Left colon (tissue), 2 donors: ENCODE measurements around the gene KCNK7. TPM values are rescaled to one million over a fixed set of nuclear protein-coding genes. Genes with fewer than 3 reads are reported as not detected.

Experiments
- ATAC-seq: fragments of 200-7000 bp; cut with Tn5 transposase; one replicate; pipeline ENCODE4 v1.9.1; 2020; ENCODE audit warnings: mild to moderate bottlenecking, moderate library complexity
- DNase-seq, 2 donors: peaks; one replicate each; pipeline ENCODE4 v3.0.0-alpha.2; 2020
- intact Hi-C, 2 donors: fragments of 100-400 bp; cut with DNase I in 1 of 2; cut with micrococcal nuclease in 1 of 2; formaldehyde crosslinking; loops; one replicate each; pipeline versions ENCODE4 v1.11.2 to v1.14.0; 2022; cut with DNase I, micrococcal nuclease
- total RNA-seq, 2 donors: library from RNA; stranded (reverse); fragmentation: NEBNext Ultra II Directional; extraction: Animal tissue kit (Norgen Biotek cat#: 25700); gene quantifications; one replicate each; pipeline ENCODE4 v1.2.1, GENCODE V29; 2021
- donor health status: DM: no; HTN: no; CAD: no.
- donor health status: DM: yes; HTN: yes; CAD: no.

The KCNK7 gene
- total RNA-seq, 2 donors from 2014 or later, result 0.40 to 1.3 TPM

- no peak for ATAC-seq
- intact Hi-C loops, result no loop called here
- no peak for DNase-seq
Observed at GRCh38 chr11:65630215-65630614, 34.6 kb upstream of the KCNK7 start.

GRCh38 chr11:65629579-65629978, 34.0 kb upstream of the KCNK7 start:
- ATAC-seq, result no peak
- no peak for DNase-seq
- intact Hi-C loops, result loop anchor here in 1 of 2 donors (10.0 kb wide), 1 partner anchor 65 kb away; no protein-coding TSS in a partner anchor

GRCh38 chr11:65627202-65627601, 31.6 kb upstream of the KCNK7 start:
- no peak for DNase-seq
- intact Hi-C loops, result loop anchor here in 1 of 2 donors (10.0 kb wide), 1 partner anchor 62 kb away; no protein-coding TSS in a partner anchor
- no peak for ATAC-seq

GRCh38 chr11:65625628-65626342, 30.2 kb upstream of the KCNK7 start:
- DNase-seq (peak in 1 of 2 donors; percentile 74), ATAC-seq (peak; percentile 87)
- intact Hi-C loops, result loop anchor here in 1 of 2 donors (10.0 kb wide), 1 partner anchor 61 kb away; no protein-coding TSS in a partner anchor

- ATAC-seq (no peak), DNase-seq (no peak)
- intact Hi-C loops, result loop anchor here in 1 of 2 donors (10.0 kb wide), 1 partner anchor 60 kb away; no protein-coding TSS in a partner anchor
Observed at GRCh38 chr11:65624931-65625627, 29.5 kb upstream of the KCNK7 start.

GRCh38 chr11:65623852-65624616, 28.4 kb upstream of the KCNK7 start:
- no peak for ATAC-seq
- intact Hi-C loops, result loop anchor here in 1 of 2 donors (10.0 kb wide), 1 partner anchor 59 kb away; no protein-coding TSS in a partner anchor

GRCh38 chr11:65623177-65623576, 27.6 kb upstream of the KCNK7 start:
- DNase-seq, result no peak
- no peak for ATAC-seq
- intact Hi-C loops, result loop anchor here in 1 of 2 donors (10.0 kb wide), 1 partner anchor 58 kb away; no protein-coding TSS in a partner anchor

More at GRCh38 chr11:65623852-65624616, 28.4 kb upstream of the KCNK7 start:
- no peak for DNase-seq

GRCh38 chr11:65622011-65622410, 26.4 kb upstream of the KCNK7 start:
- ATAC-seq (no peak), DNase-seq (no peak)
- intact Hi-C loops, result loop anchor here in 1 of 2 donors (10.0 kb wide), 1 partner anchor 57 kb away; no protein-coding TSS in a partner anchor

- no peak for ATAC-seq
- intact Hi-C loops, result loop anchor here in 1 of 2 donors (10.0 kb wide), 1 partner anchor 57 kb away; no protein-coding TSS in a partner anchor
- no peak for DNase-seq
Observed at GRCh38 chr11:65621460-65621859, 25.9 kb upstream of the KCNK7 start.

- no peak for DNase-seq
- ATAC-seq, result no peak
- intact Hi-C loops, result loop anchor here in 1 of 2 donors (10.0 kb wide), 1 partner anchor 56 kb away; no protein-coding TSS in a partner anchor
Observed at GRCh38 chr11:65620666-65621065, 25.1 kb upstream of the KCNK7 start.

GRCh38 chr11:65619281-65619928, 23.8 kb upstream of the KCNK7 start:
- intact Hi-C loops, result no loop called here
- ATAC-seq, result no peak
- DNase-seq, result no peak

- DNase-seq (no peak), ATAC-seq (no peak)
- intact Hi-C loops, result no loop called here
Observed at GRCh38 chr11:65618763-65619162, 23.2 kb upstream of the KCNK7 start.

GRCh38 chr11:65617990-65618751, 22.6 kb upstream of the KCNK7 start:
- no peak for DNase-seq
- intact Hi-C loops, result no loop called here

GRCh38 chr11:65617136-65617850, 21.7 kb upstream of the KCNK7 start:
- intact Hi-C loops, result no loop called here
- no peak for DNase-seq
- no peak for ATAC-seq

More at GRCh38 chr11:65617990-65618751, 22.6 kb upstream of the KCNK7 start:
- no peak for ATAC-seq

- intact Hi-C loops, result no loop called here
- DNase-seq (no peak), ATAC-seq (no peak)
Observed at GRCh38 chr11:65616575-65617001, 21.0 kb upstream of the KCNK7 start.

- ATAC-seq, result peak; percentile 3
- intact Hi-C loops, result no loop called here
Observed at GRCh38 chr11:65615950-65616574, 20.5 kb upstream of the KCNK7 start.

More at GRCh38 chr11:65615950-65616574, 20.5 kb upstream of the KCNK7 start:
- peak in 1 of 2 donors; percentile 78 for DNase-seq
